ENCODE results near the gene ACOT8. TPM values are rescaled to one million over a fixed set of nuclear protein-coding genes. Genes with fewer than 3 reads are reported as not detected.
"Not testable (repeated sequence)": the region's sequence is repeated elsewhere in the genome, so short reads cannot be mapped to it uniquely, and the experiment has no call there.

ACOT8 gene
- total RNA-seq, 1 experiment from 2014 or later: 47.4 TPM

- no peak for DNase-seq (ENCODE audit: low spot score)
These were observed 29.5 kb downstream of the ACOT8 start for GRCh38 chr20:45827712-45828111.

GRCh38 chr20:45827030-45827652 lies 30.1 kb downstream of the ACOT8 start, which contains the start of gene TNNC2:
TNNC2 (minus strand) TSS chr20:45827312; CDS start chr20:45827248, 64 bp downstream.
- no peak for DNase-seq (ENCODE audit: low spot score)

- DNase-seq (ENCODE audit: low spot score): no peak
These were observed 30.7 kb downstream of the ACOT8 start for GRCh38 chr20:45826381-45827019.

GRCh38 chr20:45823949-45824835 lies 33.0 kb downstream of the ACOT8 start:
- no peak for DNase-seq (ENCODE audit: low spot score)

GRCh38 chr20:45822857-45823256 lies 34.3 kb downstream of the ACOT8 start:
- no peak for DNase-seq (ENCODE audit: low spot score)

- no peak for DNase-seq (ENCODE audit: low spot score)
These were observed 35.2 kb downstream of the ACOT8 start for GRCh38 chr20:45821947-45822346.

- DNase-seq (ENCODE audit: low spot score): no peak
These were observed 37.7 kb downstream of the ACOT8 start for GRCh38 chr20:45819466-45819865.

GRCh38 chr20:45818239-45818638 lies 39.0 kb downstream of the ACOT8 start:
- no peak for DNase-seq (ENCODE audit: low spot score)

- DNase-seq (ENCODE audit: low spot score): peak; percentile 87
These were observed 39.6 kb downstream of the ACOT8 start for GRCh38 chr20:45817376-45818194.

- no peak for DNase-seq (ENCODE audit: low spot score)
These were observed 40.2 kb downstream of the ACOT8 start for GRCh38 chr20:45816951-45817350.

- DNase-seq (ENCODE audit: low spot score): no peak
These were observed 42.9 kb downstream of the ACOT8 start for GRCh38 chr20:45814314-45814713.

GRCh38 chr20:45813489-45813888 lies 43.7 kb downstream of the ACOT8 start:
- DNase-seq (ENCODE audit: low spot score): no peak

GRCh38 chr20:45813006-45813340 lies 44.2 kb downstream of the ACOT8 start:
- no peak for DNase-seq (ENCODE audit: low spot score)

- peak; percentile 99 for DNase-seq (ENCODE audit: low spot score)
These were observed 44.8 kb downstream of the ACOT8 start, which contains the start of gene UBE2C for GRCh38 chr20:45812157-45813005. UBE2C (plus strand) TSS chr20:45812644; CDS start chr20:45812696, 52 bp downstream.

GRCh38 chr20:45810191-45810970 lies 46.8 kb downstream of the ACOT8 start:
- no peak for DNase-seq (ENCODE audit: low spot score)

GRCh38 chr20:45801851-45802250 lies 55.3 kb downstream of the ACOT8 start:
- DNase-seq (ENCODE audit: low spot score): no peak

- DNase-seq (ENCODE audit: low spot score): no peak
These were observed 58.1 kb downstream of the ACOT8 start for GRCh38 chr20:45798935-45799642.

GRCh38 chr20:45797955-45798354 lies 59.2 kb downstream of the ACOT8 start:
- DNase-seq (ENCODE audit: low spot score): not testable (repeated sequence)

GRCh38 chr20:45797510-45797909 lies 59.7 kb downstream of the ACOT8 start:
- DNase-seq (ENCODE audit: low spot score): not testable (repeated sequence)

Data from H4 (cell line).